OCI-LY1 (cell line): ENCODE results near the gene PKD2.
"Not testable (repeated sequence)": the region's sequence is repeated elsewhere in the genome, so short reads cannot be mapped to it uniquely, and the experiment has no call there.

Experiments used
- H2AFZ ChIP-seq: fragments of 200-600 bp; sonication (generic), shearing (Covaris generic); 2 replicates; pipeline ENCODE4 v1.6.0; 2014; ENCODE audit warnings: antibody characterized with exemption, mild to moderate bottlenecking, low read length
- H3F3A ChIP-seq: fragments of 200-600 bp; sonication (generic), shearing (Covaris generic); 2 replicates; pipeline ENCODE4 v1.6.0; 2014; ENCODE audit warnings: mild to moderate bottlenecking, antibody characterized with exemption, low read length, moderate library complexity; ENCODE audit not compliant: insufficient read depth
- H3K27ac ChIP-seq: fragments of 200-600 bp; sonication (generic); 2 replicates; pipeline ENCODE4 v1.5.1; 2014; ENCODE audit warnings: low read length, mixed run types, mild to moderate bottlenecking, low read depth; ENCODE audit not compliant: poor library complexity, severe bottlenecking
- H3K27me3 ChIP-seq: fragments of 200-600 bp; sonication (generic); 2 replicates; pipeline ENCODE4 v1.6.0; 2014; ENCODE audit warnings: antibody characterized with exemption, mild to moderate bottlenecking, low read length, moderate library complexity; ENCODE audit not compliant: insufficient read depth
- H3K36me3 ChIP-seq: fragments of 200-600 bp; sonication (generic); 2 replicates; pipeline ENCODE4 v1.6.1; 2014; ENCODE audit warnings: mild to moderate bottlenecking, antibody characterized with exemption, low read length, moderate library complexity, mixed read lengths; ENCODE audit not compliant: insufficient read depth
- H3K4me1 ChIP-seq: fragments of 200-600 bp; sonication (generic); 2 replicates; pipeline ENCODE4 v1.5.1; 2014; ENCODE audit warnings: mild to moderate bottlenecking, low read length, moderate library complexity; ENCODE audit not compliant: insufficient read depth, severe bottlenecking
- H3K4me2 ChIP-seq: fragments of 200-600 bp; sonication (generic), shearing (Covaris generic); 2 replicates; pipeline ENCODE4 v1.6.1; 2014; ENCODE audit warnings: low read length
- H3K4me3 ChIP-seq: fragments of 200-600 bp; sonication (generic); 2 replicates; pipeline ENCODE4 v1.5.1; 2014; ENCODE audit warnings: low read length, low read depth, mild to moderate bottlenecking, mixed read lengths; ENCODE audit not compliant: poor library complexity, severe bottlenecking
- H3K79me2 ChIP-seq: fragments of 200-600 bp; shearing (Covaris generic); 2 replicates; pipeline ENCODE4 v1.6.1; 2016; ENCODE audit warnings: mixed run types, low read length, mixed read lengths; ENCODE audit not compliant: insufficient read depth
- H3K9ac ChIP-seq: fragments of 200-600 bp; sonication (generic), shearing (Covaris generic); 2 replicates; pipeline ENCODE4 v1.6.1; 2014; ENCODE audit warnings: mild to moderate bottlenecking, low read length, mixed read lengths
- H3K9me2 ChIP-seq: fragments of 200-600 bp; sonication (generic), shearing (Covaris generic); 2 replicates; pipeline ENCODE4 v1.6.1; 2014; ENCODE audit warnings: low read depth, mild to moderate bottlenecking, low read length, mixed read lengths
- H3K9me3 ChIP-seq: fragments of 200-600 bp; shearing (Covaris generic); 2 replicates; pipeline ENCODE4 v1.6.1; 2014; ENCODE audit warnings: low read length, mixed read lengths
- H4K20me1 ChIP-seq: fragments of 200-600 bp; sonication (generic), shearing (Covaris generic); 2 replicates; pipeline ENCODE4 v1.6.0; 2016; ENCODE audit warnings: mild to moderate bottlenecking, low read length; ENCODE audit not compliant: insufficient read depth
- EZH2 ChIP-seq: fragments of 200-600 bp; sonication (generic), shearing (Covaris generic); IDR thresholded peaks from 2 replicates; pipeline ENCODE4 v1.8.0; 2017; ENCODE audit warnings: borderline replicate concordance, mixed run types, mild to moderate bottlenecking, antibody characterized with exemption, low read length, moderate library complexity, mixed read lengths
- TF ChIP-seq, protein P1 (sequence below): fragments of 200-600 bp; sonication (generic), shearing (Covaris generic); IDR thresholded peaks from 2 replicates; pipeline ENCODE4 v1.5.1; 2017; ENCODE audit warnings: mild to moderate bottlenecking, antibody characterized with exemption, low read length, moderate library complexity, mixed read lengths

The PKD2 gene

DNA sequence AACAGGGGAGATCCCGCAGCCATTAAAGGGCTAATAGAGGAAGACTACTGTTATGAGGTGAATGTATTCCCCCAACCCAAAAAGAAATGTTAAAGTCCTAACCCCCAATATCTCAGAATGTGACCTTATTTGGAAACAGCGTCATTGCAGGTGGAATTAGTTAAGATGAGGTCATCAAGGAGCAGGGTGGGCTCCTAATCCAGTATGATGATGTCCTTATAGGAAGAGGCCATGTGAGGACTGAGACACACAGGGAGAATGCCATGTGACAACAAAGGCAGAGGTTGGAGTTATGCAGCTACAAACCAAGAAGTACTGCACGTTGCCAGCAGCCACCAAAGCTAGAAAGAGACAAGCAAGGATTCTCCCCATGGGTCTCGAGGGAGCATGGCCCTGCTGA is 17.7 kb upstream of the PKD2 start:
- H3K4me1 ChIP-seq, result no peaks in the 10 kb centered on the region
- H2AFZ ChIP-seq, result no peak overlapping the region
- no peak overlapping the region for H3K9ac ChIP-seq
- H3K27me3 ChIP-seq, result no peaks in the 10 kb centered on the region
- no peaks in the 10 kb centered on the region for H3F3A ChIP-seq
- no peaks in the 10 kb centered on the region for H3K9me2 ChIP-seq
- H3K27ac ChIP-seq, result no peak overlapping the region
- TF ChIP-seq EZH2, result no peak
- TF ChIP-seq, protein P1, sequence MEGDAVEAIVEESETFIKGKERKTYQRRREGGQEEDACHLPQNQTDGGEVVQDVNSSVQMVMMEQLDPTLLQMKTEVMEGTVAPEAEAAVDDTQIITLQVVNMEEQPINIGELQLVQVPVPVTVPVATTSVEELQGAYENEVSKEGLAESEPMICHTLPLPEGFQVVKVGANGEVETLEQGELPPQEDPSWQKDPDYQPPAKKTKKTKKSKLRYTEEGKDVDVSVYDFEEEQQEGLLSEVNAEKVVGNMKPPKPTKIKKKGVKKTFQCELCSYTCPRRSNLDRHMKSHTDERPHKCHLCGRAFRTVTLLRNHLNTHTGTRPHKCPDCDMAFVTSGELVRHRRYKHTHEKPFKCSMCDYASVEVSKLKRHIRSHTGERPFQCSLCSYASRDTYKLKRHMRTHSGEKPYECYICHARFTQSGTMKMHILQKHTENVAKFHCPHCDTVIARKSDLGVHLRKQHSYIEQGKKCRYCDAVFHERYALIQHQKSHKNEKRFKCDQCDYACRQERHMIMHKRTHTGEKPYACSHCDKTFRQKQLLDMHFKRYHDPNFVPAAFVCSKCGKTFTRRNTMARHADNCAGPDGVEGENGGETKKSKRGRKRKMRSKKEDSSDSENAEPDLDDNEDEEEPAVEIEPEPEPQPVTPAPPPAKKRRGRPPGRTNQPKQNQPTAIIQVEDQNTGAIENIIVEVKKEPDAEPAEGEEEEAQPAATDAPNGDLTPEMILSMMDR, result no peak
- H3K79me2 ChIP-seq, result no peaks in the 10 kb centered on the region
- H4K20me1 ChIP-seq, result no peaks in the 10 kb centered on the region
- H3K4me3 ChIP-seq, result no peak overlapping the region
- no peak overlapping the region for H3K4me2 ChIP-seq
- H3K36me3 ChIP-seq, result no peaks in the 10 kb centered on the region
- no peaks in the 10 kb centered on the region for H3K9me3 ChIP-seq

DNA sequence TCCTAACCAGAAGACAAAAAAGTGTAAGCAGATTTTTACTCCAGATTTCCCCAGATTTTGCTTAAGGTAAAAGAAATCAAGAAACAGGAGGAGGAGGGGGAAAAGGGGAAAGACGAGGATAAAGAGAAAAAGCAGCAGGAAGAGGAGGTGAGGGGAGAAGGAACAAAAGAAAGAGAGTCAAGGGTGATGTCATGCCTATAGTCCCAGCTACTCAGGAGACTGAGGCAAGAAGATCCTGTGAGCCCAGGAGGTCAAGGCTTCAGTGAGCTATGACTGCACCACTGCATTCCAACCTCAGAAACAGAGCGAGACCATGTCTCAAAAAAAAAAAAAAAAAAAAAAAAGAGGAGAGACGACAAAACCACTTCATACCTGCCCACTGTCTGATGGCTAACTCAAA is 12.0 kb upstream of the PKD2 start:
- no peaks in the 10 kb centered on the region for H3K79me2 ChIP-seq
- H3K4me3 ChIP-seq, result no peak overlapping the region
- H3K4me2 ChIP-seq, result no peak overlapping the region
- H3K9me3 ChIP-seq, result no peaks in the 10 kb centered on the region
- H3K9ac ChIP-seq, result no peak overlapping the region
- H2AFZ ChIP-seq, result no peak overlapping the region
- H3K27ac ChIP-seq, result no peak overlapping the region
- H4K20me1 ChIP-seq, result no peaks in the 10 kb centered on the region
- H3K36me3 ChIP-seq, result no peaks in the 10 kb centered on the region
- TF ChIP-seq, protein P1, result no peak
- TF ChIP-seq EZH2, result no peak
- no peaks in the 10 kb centered on the region for H3K4me1 ChIP-seq
- no peaks in the 10 kb centered on the region for H3K9me2 ChIP-seq
- H3F3A ChIP-seq, result no peaks in the 10 kb centered on the region
- H3K27me3 ChIP-seq, result no peaks in the 10 kb centered on the region

DNA sequence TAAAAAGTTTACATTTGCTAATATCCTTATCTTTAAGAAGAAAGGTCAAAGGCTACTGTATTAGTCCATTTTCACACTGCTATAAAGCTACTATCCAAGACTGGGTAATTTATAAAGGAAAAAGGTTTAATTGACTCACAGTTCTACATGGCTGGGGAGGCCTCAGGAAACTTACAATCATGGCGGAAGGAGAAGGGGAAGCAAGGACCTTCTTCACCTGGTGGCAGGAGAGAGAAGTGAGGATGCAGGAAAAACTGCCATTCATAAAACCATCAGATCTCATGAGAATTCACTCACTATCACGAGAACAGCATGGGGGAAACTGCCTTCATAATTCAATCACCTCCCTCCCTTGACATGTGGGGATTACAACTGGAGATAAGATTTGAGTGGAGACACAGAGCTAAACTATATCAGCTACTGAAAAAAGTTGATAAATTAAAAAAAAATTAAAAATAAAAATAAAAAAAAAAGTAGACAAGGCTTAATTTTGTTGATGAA is 8.2 kb upstream of the PKD2 start:
- H3K4me3 ChIP-seq, H3K9me3 ChIP-seq, H3K79me2 ChIP-seq, H3K9me2 ChIP-seq, H3K9ac ChIP-seq, H4K20me1 ChIP-seq, H3F3A ChIP-seq, H3K36me3 ChIP-seq, H2AFZ ChIP-seq, H3K4me1 ChIP-seq, H3K4me2 ChIP-seq, H3K27me3 ChIP-seq, H3K27ac ChIP-seq: not testable (repeated sequence)

DNA sequence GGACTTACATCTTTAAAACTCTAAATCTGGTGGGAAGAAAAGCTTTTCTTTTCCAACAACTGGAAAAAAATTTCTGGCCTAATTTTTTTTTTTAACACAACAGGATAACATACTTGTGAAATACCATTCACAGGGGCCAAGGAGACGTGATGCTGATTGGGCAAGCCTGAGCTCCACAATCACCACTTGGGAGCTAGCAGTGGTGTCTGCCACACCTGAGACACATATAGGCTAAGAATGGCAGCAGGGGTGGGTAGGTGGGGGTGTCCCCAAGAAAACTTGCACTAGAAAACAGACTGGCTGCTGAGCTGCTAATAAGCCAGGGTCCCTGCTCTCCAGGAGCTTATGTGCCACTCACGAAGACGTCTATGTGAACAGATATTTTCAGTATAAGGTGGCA is 5.6 kb upstream of the PKD2 start:
- H3K79me2 ChIP-seq, result no peaks in the 10 kb centered on the region
- no peak overlapping the region for H3K4me2 ChIP-seq
- no peak overlapping the region for H2AFZ ChIP-seq
- no peaks in the 10 kb centered on the region for H3K9me2 ChIP-seq
- H3K4me1 ChIP-seq, result no peaks in the 10 kb centered on the region
- H3K27ac ChIP-seq, result no peak overlapping the region
- H3K9me3 ChIP-seq, result no peaks in the 10 kb centered on the region
- no peaks in the 10 kb centered on the region for H4K20me1 ChIP-seq
- no peak overlapping the region for H3K9ac ChIP-seq
- no peaks in the 10 kb centered on the region for H3K36me3 ChIP-seq
- H3K4me3 ChIP-seq, result no peak overlapping the region
- TF ChIP-seq EZH2, result no peak
- TF ChIP-seq, protein P1, result no peak
- no peaks in the 10 kb centered on the region for H3F3A ChIP-seq
- H3K27me3 ChIP-seq, result no peaks in the 10 kb centered on the region
